Stimulated activated CD4-positive, alpha-beta T cell treated with anti-CD3 and anti-CD28 coated beads, TNF-alpha, amount 100 ng/mL, for 1 hour (primary cell): ENCODE data around the gene SMAP1.

Experiments used
- DNase-seq, 3 donors: peaks; one replicate each; pipeline ENCODE4 v3.0.0-alpha.2; 2020; ENCODE audit warnings: low read depth in 3 of 3, low spot score in 1 of 3

The SMAP1 gene

GRCh38 chr6:70667711-70668498 is at the start of gene SMAP1:
TSS of gene SMAP1 (plus strand) at chr6:70667883. CDS start at chr6:70668024, 141 bp downstream.
- peak; percentile 87 to 92 (median 87) for DNase-seq

GRCh38 chr6:70620746-70621145 is 46.9 kb upstream of the SMAP1 start:
- DNase-seq: no peak

DNA sequence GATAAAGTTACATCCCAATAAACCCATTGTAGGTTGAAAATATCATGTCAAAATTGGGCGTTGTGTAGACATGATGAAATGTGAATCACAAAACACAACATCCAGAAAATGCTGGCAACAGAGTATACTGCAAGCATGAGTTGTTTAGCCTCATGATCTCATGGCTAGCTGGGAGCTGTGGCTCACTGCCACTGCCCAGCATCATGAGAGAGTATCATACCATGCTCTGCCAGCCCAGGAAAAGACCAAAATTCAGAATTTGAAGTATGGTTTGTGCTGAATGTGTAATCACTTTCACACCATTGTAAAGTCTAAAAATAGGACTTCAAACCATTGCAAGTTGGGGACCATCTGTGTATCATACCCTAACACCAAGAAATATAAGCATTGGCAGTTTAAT is 45.2 kb upstream of the SMAP1 start:
- no peak for DNase-seq

DNA sequence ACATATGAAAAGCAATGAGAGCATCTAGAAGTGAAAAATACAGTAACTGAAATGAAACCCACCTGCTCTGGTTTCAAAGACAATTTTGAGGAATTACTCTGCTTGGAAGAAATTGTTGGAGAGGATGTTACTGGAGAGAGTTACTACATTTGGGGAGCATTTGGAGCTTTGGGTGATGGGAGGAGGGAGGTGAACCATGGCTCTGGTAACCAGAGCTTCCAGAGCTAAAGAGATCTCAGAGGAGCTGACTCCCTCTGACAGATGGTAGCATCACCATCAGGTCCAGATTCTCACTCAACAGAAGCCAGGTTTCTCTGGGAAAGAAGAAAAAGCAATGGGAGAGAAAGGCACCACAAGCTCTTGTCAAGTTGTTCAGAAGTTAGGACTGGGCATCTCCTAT is 42.2 kb upstream of the SMAP1 start:
- DNase-seq: no peak

- no peak for DNase-seq
Measured at GRCh38 chr6:70627500-70628254, 40.0 kb upstream of the SMAP1 start.

DNA sequence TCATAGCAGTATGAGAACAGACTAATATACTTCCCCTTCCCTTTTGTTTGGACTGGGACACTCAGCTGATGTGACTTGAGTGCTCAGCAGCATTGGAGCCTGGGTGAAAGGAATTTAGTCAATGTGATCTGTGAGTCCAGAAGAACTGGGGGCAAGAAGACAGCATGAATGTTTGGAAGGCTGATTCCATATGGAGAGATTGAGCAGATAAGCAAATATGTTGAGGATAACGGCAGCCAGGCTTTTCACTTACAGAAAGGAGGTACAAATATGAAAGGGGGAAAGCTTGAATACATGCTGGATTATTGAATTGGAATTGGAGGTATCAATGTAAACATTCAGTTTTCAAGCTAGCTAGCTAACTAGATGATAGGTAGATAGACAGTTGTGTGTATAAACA is 37.8 kb upstream of the SMAP1 start:
- no peak for DNase-seq

- DNase-seq: no peak
Measured at GRCh38 chr6:70633870-70634269, 33.8 kb upstream of the SMAP1 start.

GRCh38 chr6:70636596-70636995 is 31.1 kb upstream of the SMAP1 start:
- no peak for DNase-seq

DNA sequence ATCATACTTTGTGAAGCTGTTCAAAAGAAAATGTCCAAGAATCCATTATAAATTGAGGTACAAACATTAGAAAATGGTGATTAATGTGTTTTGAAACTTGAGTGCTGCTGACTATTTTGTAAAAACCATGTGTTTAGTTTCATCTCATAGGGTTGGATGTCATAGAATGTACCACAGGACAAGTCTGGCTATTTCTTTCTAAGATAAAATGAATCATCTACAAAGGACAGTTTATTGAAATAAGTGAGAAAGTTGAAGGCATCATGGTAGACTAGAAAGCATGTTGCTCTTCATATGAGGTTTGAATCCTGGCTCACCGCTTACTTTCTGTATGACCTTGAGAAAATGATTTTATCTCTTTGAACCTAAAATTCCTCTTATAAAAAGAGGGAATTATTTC is 29.2 kb upstream of the SMAP1 start:
- DNase-seq: no peak

DNA sequence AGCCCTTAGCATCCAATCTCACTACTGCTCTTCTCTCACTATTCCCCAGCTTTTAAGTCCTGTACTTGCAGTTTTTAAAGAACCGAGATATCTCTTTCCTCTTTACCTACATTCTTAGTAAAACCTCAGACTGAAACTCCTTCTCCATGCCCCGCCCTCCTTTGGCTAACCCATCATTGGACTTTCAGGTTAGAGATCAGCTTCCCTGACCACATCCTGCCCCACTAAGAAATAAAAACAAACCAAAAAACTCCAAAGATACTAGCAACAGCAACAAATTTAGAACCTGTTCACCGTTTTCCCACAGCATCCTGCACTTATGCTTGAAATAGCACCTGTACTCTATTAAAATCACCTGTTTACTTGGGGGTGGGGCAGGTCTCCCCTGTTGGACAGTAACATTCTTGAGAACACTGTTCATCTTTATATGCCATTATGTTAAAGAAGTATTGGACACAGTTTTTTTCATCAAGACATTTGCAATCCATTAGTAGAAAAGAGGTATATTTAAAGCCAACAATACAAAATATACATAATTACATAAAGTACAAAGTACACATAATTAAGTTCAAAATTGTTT is 16.3 kb upstream of the SMAP1 start:
- no peak for DNase-seq

DNA sequence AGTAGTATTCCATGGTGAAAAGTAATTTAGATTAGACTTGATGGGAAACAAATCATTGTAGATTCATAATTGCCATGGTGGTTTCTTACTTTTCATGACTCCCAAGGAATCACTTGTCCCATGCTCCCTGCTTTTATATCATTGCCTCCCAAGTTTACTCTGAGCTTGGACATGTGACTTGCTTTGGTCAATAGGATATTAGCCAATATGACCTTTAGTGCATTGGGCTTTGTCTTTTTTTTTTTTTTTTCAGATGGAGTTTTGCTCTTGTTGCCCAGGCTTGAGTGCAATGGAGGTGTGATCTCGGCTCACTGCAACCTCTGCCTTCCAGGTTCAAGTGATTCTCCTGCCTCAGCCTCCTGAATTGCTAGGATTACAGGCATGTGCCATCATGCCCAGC is 15.5 kb upstream of the SMAP1 start:
- no peak for DNase-seq

DNA sequence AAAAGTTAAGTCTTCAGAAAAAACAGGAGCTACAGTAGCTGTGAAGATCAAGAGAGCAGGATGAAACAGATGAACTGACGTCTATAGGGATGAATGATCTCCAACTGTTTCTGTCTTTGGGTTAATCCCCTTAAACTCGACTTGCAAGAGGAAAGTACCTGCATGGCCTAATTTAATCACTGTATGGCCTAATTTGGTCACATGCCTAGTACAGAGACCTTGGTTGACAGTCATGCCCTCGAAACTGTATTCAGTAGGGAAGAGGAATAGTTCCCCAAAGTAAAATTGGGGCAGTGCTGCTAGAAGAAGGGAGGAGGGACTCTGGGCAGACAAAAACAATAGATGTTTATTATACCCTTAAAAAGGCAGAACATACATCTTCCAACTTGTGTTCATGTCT is 10.0 kb upstream of the SMAP1 start:
- DNase-seq: no peak

DNA sequence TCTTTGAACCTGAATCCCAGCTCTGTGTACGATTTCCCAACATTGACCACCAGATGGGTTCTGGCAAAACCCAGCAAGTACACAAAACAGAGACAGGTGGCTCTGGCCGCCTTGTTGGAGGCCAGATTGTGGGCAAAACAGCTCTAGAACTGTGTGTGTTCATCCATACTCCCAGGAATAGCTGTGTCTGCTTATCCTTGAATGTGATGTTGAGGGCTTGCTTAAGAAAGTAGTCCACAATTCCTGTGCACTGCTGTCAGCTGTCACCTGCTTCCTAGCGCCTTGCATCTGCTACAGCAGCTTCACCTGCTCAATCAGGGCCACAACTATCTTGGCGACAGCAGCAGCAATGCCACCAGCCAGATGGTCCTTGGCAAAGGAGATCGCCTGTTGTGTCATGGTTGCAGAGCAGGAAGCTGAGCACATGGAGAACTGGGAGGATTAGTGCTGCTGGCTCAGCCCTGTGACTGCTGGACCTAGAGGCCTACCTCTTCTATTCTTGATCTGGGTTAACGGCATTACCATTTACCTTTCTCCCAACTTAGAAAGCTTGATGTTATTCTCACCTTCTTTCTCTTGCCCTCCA is 3.7 kb upstream of the SMAP1 start:
- DNase-seq: no peak

DNA sequence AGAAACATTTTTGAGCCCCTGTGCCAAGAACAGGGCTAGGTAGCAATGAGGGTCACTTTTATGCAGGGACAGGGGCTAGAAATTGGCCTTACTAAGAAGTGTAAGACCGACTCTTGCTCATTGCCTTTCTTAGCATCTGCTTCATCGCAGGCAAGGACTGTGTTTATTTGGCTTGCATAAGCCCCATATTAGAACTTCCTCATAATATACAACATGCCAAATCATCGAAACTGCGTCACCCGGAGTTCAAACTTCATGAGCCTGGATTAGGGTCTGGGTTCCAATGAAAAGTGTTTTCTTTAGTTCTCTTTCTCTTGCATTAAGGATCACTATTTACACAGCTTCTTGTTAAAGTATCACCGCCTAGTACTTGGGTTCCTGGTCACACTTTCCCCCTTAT is 977 bp upstream of the SMAP1 start:
- no peak for DNase-seq

GRCh38 chr6:70667256-70667710 is 400 bp upstream of the SMAP1 start:
- DNase-seq: no peak

DNA sequence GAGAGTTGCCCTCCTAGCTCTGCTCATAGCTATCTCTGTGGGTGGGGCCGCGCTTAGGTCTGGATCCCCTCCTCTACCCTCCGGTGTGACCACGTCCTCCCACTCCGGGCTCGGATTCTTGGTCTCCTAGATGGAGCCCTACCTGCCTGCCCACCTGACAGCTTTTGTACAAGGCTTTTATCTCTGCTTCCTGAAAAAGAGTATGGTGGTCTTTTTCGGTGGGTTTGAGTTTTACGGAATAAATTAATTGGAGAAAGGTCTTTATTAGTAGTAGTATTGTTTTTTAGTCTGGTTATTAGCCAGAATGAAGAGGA is 773 bp downstream of the SMAP1 start:
- no peak for DNase-seq

GRCh38 chr6:70669133-70669532 is 1.4 kb downstream of the SMAP1 start:
- no peak for DNase-seq

GRCh38 chr6:70672549-70672948 is 4.9 kb downstream of the SMAP1 start:
- DNase-seq: no peak

DNA sequence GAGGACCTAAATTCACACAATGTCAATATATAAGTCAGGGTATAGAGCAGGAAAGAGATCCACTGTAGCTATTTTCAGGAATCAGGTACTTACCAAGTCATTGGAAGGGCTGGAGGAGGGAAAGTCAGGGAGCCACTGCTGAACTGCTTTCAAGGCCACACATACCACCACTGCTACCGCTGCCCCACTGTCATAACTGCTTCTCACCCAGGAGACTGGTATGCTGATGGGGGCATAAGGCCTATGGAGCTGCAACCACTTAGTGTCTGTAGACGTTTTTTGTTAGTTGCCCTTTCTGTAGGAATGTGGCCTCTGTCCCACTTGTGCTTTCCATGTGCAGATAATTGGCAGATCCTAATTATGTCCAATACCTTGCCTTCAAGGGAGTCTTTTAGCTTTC is 5.4 kb downstream of the SMAP1 start:
- no peak for DNase-seq

GRCh38 chr6:70673601-70674000 is 5.9 kb downstream of the SMAP1 start:
- no peak for DNase-seq

DNA sequence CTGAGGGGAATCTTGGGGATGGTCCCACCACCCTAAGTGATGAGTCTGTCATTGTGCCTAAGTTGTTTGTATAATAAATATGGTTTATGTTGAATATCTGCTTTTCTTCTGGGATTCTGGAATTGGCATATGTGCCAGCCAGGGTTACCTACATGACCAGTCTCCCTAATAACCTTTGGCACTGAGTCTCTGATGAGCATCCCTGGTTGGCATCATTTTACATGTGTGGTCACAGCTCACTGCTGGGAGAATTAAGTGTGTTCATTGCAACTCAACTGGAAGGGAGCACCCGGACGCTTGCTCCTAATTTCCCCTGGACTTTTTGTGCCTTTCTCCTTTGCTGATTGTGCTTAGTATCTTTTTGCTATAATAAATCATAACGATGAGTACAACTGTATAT is 8.1 kb downstream of the SMAP1 start:
- no peak for DNase-seq

GRCh38 chr6:70676821-70677220 is 9.1 kb downstream of the SMAP1 start:
- no peak for DNase-seq
